Stomach (tissue), 9 donors: ENCODE measurements around the gene TMEM131. TPM values are rescaled to one million over a fixed set of nuclear protein-coding genes. Genes with fewer than 3 reads are reported as not detected.

Source experiments
- DNase-seq, 2 donors: peaks; one replicate each; pipeline versions ENCODE4 v3.0.0 to v3.0.0-alpha.2; 2013 to 2019
- H3K27ac ChIP-seq, 5 donors: fragments of 200-600 bp in 4 of 5; sonication (generic) in 4 of 5; one replicate each; pipeline ENCODE4 v1.5.1; 2013 to 2019; ENCODE audit warnings: mild to moderate bottlenecking in 1 of 5, moderate library complexity in 1 of 5
- H3K27me3 ChIP-seq, 3 donors: fragments of 200-600 bp; sonication (generic); one replicate each; pipeline ENCODE4 v1.5.1; 2017 to 2019; ENCODE audit warnings: mixed run types in 1 of 3
- H3K36me3 ChIP-seq, 4 donors: fragments of 200-600 bp; sonication (generic); 1 replicate in 3 of 4; 2 replicates in 1 of 4; pipeline ENCODE4 v1.5.1; 2016 to 2019
- H3K4me1 ChIP-seq, 4 donors: fragments of 200-600 bp; sonication (generic); one replicate each; pipeline ENCODE4 v1.5.1; 2016 to 2019
- H3K4me3 ChIP-seq, 4 donors: fragments of 200-600 bp; sonication (generic) in 3 of 4; one replicate each; pipeline ENCODE4 v1.5.1; 2016 to 2019; ENCODE audit warnings: mild to moderate bottlenecking in 1 of 4
- H3K9me3 ChIP-seq, 4 donors: fragments of 200-600 bp; sonication (generic); one replicate each; pipeline ENCODE4 v1.5.1; 2016 to 2019
- EP300 ChIP-seq: sonication (generic); formaldehyde crosslinking; IDR thresholded peaks from one replicate; pipeline ENCODE4 v1.6.1; 2017; ENCODE audit warnings: antibody characterized with exemption
- POLR2A ChIP-seq, 4 donors: fragments of 450-650 bp; IDR thresholded peaks; one replicate each; pipeline ENCODE4 v1.6.1; 2016; ENCODE audit warnings: antibody characterized with exemption in 4 of 4, control low read depth in 2 of 4, mild to moderate bottlenecking in 1 of 4, moderate library complexity in 1 of 4
- POLR2AphosphoS5 ChIP-seq, 3 donors: sonication (generic); formaldehyde crosslinking; IDR thresholded peaks; one replicate each; pipeline ENCODE4 v1.6.1; 2016; ENCODE audit warnings: antibody characterized with exemption in 3 of 3
- WGBS, 5 donors: extraction: QIAGEN DNeasy Blood & Tissue Kit in 3 of 5; methylation state at CpG; one replicate each; pipeline versions ENCODE4 v1.1.5 to v1.1.7; 2013 to 2018; 5-methylcytosine and 5-hydroxymethylcytosine counted together
- intact Hi-C: fragments of 100-400 bp; cut with DNase I; formaldehyde crosslinking; loops from one replicate; pipeline ENCODE4 v1.15.1; 2023; ENCODE audit warnings: low total_unique reads
- polyA plus RNA-seq, 3 donors: library from polyadenylated mRNA; stranded (reverse); fragments of 200-250 nt; gene quantifications; one replicate each; pipeline ENCODE4 v1.2.3, GENCODE V29; 2013
- total RNA-seq, 5 donors: library from RNA; depleted of rRNA; stranded (reverse); fragments of >200 nt; gene quantifications; one replicate each; pipeline versions ENCODE4 v1.1.0 to v1.2.3, GENCODE V29; 2014 to 2016
- TF ChIP-seq, protein P1 (sequence below), 7 experiments: fragments of 450-650 bp in 4 of 7; fragments of 200-600 bp in 3 of 7; sonication (generic) in 3 of 7; IDR thresholded peaks; one replicate each; pipeline ENCODE4 v1.5.1; 2016 to 2019; ENCODE audit warnings: antibody characterized with exemption in 7 of 7, control low read depth in 2 of 7, mild to moderate bottlenecking in 1 of 7
- donor health status: healthy with polysubstance abuse.
- donor health status: Bipolar disorder and iron deficiency.
- donor health status: healthy.

TMEM131 gene
- total and polyA plus RNA-seq, 8 donors: 4.4 to 119 (median 43.1) TPM

DNA sequence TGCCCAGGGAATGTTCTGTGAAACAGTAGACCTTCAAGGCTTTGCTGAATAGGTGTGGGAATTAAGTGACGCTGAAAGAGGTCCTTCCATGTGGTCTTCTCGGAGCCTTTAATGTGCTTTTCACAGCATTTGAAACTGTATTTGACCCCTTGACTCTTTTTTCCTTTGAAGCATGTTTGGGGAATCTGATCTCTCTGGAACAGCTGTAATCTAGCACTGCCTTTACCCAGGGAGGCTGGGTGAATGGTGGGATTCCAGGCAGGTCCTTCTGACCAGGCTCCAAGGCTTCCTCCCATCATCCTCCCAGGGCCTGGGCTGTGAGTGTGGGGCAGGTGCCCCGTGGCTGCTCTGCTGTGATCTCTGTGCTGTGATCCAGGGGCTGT lies 278.1 kb downstream of the TMEM131 start:
- intact Hi-C loops: no loop called here
- H3K36me3 ChIP-seq: no peaks in the 10 kb centered on the region
- no peak for TF ChIP-seq POLR2AphosphoS5 (IDR thresholded peaks at IDR 0.05)
- TF ChIP-seq EP300: no peak
- no peak for TF ChIP-seq POLR2A (IDR thresholded peaks at IDR 0.05)
- TF ChIP-seq, protein P1, sequence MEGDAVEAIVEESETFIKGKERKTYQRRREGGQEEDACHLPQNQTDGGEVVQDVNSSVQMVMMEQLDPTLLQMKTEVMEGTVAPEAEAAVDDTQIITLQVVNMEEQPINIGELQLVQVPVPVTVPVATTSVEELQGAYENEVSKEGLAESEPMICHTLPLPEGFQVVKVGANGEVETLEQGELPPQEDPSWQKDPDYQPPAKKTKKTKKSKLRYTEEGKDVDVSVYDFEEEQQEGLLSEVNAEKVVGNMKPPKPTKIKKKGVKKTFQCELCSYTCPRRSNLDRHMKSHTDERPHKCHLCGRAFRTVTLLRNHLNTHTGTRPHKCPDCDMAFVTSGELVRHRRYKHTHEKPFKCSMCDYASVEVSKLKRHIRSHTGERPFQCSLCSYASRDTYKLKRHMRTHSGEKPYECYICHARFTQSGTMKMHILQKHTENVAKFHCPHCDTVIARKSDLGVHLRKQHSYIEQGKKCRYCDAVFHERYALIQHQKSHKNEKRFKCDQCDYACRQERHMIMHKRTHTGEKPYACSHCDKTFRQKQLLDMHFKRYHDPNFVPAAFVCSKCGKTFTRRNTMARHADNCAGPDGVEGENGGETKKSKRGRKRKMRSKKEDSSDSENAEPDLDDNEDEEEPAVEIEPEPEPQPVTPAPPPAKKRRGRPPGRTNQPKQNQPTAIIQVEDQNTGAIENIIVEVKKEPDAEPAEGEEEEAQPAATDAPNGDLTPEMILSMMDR (IDR thresholded peaks at IDR 0.05): no peak
- no peak overlapping the region for H3K27ac ChIP-seq
- H3K4me3 ChIP-seq: no peak overlapping the region
- WGBS, 5 donors: 45 to 69% (median 54%) methylated on average over 2 to 3 of the region's 3 CpGs
- H3K9me3 ChIP-seq: no peaks in the 10 kb centered on the region
- no peaks in the 10 kb centered on the region for H3K27me3 ChIP-seq
- no peak for DNase-seq
- H3K4me1 ChIP-seq: no peaks in the 10 kb centered on the region

DNA sequence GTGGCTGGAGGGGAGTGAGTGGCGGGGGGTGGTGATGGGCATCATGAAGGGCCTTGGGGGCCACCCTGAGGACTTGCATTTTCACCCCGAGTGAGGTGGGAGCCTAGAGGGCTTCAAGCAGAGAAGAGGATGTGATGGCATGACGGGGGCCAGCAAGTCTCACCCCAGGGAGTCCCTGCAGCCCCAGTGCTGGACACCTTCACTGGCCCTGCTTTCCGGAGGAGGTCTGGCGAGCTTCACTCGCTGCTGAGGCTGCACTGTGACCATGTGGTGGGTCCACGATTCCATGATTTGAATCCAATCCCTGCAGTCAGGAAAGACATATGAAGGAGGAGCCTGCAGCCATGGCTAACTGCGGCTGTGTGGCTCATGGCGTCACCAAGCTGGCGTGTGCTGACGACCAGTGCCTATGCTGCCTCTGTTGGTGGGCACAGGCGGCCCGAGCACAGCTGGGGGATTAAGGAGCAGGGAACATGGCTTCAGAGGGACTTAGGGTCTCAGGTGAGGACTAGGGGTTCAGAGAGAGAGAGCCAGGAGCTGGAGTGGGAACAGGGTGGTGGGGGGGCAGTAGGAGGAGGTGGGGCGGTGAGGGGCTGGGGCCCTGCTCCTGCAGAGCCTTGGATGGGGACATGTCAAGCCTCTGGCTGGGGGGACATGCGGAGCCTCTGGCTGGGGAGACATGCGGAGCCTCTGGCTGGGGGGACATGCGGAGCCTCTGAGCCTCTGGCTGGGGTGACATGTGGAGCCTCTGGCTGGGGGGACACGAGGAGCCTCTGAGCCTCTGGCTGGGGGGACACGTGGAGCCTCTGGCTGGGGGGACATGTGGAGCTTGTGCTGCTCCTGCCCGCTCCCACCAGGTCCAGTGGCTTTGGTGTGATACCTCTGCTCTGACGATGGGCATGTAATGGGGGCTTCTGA lies 278.8 kb downstream of the TMEM131 start:
- WGBS, 5 donors: 80 to 87% (median 83%) methylated on average over 19 to 21 of the region's 21 CpGs
- H3K27ac ChIP-seq: no peak overlapping the region
- H3K27me3 ChIP-seq: no peaks in the 10 kb centered on the region
- H3K36me3 ChIP-seq: no peaks in the 10 kb centered on the region
- no peak overlapping the region for H3K4me3 ChIP-seq
- intact Hi-C loops: no loop called here
- no peak for DNase-seq
- TF ChIP-seq POLR2AphosphoS5 (IDR thresholded peaks at IDR 0.05) (no peak), EP300 (no peak), POLR2A (IDR thresholded peaks at IDR 0.05) (no peak)
- TF ChIP-seq, protein P1 (IDR thresholded peaks at IDR 0.05): no peak
- H3K9me3 ChIP-seq: no peaks in the 10 kb centered on the region
- H3K4me1 ChIP-seq: no peaks in the 10 kb centered on the region

DNA sequence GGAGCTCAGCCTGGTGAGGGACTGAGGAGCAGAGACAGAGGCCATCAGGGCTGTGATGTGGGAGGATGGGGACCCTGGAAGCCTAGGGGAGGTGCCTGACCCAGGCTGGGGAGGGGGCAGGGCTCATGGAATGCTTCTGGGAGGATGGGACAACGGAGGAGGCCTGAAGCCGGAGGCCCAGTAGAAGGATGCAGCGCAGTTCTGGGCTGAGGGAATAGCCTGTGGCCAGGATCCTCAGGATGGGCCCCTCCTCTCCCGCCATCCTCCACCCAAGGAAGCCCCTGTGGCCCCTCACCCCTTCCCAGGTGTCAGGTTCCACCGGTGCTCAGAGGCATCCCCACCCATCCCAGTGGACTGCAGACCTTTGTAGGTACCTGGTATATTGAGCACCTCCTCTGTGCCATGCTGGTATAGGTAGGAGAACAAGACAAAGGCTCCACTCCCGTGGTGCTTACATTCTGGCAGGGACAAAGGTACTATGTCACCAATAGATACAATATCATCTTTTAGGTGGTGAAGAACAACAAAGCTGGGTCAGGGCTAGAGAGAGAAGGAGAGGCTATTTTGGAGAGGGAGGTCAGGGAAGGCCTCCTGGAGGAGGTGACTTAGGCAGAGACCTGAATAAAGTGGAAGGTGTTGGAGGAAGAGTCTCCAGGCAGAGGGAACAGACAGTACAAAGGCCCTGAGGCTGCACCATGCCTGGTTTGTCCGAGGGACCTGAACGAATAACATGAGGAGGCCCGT lies 279.6 kb downstream of the TMEM131 start:
- DNase-seq: no peak
- 73 to 84% (median 79%) methylated on average over 9 of the region's 9 CpGs for WGBS, 5 donors
- Histone ChIP-seq H3K27me3 (peaks cover 0 to 7% (median 0%) of the 10 kb centered on the region in 3 donors), H3K27ac (no peak overlapping the region), H3K9me3 (no peaks in the 10 kb centered on the region), H3K36me3 (no peaks in the 10 kb centered on the region), H3K4me3 (no peak overlapping the region), H3K4me1 (no peaks in the 10 kb centered on the region)
- intact Hi-C loops: no loop called here
- TF ChIP-seq EP300 (no peak), POLR2A (IDR thresholded peaks at IDR 0.05) (no peak), POLR2AphosphoS5 (IDR thresholded peaks at IDR 0.05) (no peak)
- TF ChIP-seq, protein P1 (IDR thresholded peaks at IDR 0.05): no peak

DNA sequence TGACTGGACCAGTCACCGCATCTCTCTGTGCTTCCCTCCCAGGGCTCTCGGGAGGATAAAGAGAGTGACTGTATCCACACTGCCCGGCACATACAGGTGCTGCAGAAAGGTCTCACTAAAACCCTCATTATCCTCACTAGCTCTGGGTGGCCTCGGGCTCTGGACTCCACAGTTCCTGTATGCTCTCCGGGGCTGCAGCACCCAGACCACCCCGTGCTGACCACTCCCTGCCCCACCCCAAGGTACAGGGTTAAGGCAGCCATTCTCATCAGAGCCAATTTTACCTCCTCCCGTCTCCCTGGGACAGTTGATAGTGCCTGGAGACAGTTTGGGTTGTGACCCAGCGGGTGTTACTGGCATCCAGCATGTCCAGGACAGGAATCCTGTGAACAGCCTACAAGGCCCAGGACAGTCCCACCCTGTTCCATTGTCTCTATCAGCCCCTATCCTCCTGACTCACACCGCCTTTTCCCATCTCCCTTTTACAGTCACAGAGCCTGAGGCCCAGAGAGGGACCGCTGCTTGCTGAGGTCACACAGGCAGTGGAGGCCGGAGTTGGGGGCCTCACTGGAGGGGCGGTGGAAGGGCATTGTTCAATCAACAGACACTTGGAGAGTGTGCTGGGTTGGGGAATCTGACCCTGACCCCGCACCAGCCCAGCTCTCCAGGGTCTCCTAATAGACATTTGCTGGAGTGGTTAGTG lies 280.6 kb downstream of the TMEM131 start:
- 72 to 87% (median 81%) methylated on average over 12 to 13 of the region's 13 CpGs for whole genome bisulfite sequencing, 5 donors
- no peak for DNase-seq
- H3K9me3 ChIP-seq: no peaks in the 10 kb centered on the region
- intact Hi-C loops: no loop called here
- TF ChIP-seq POLR2A (IDR thresholded peaks at IDR 0.05) (no peak), POLR2AphosphoS5 (IDR thresholded peaks at IDR 0.05) (no peak), EP300 (no peak)
- TF ChIP-seq, protein P1 (IDR thresholded peaks at IDR 0.05): no peak
- H3K4me3 ChIP-seq: peak overlapping the region in 1 of 4 donors; percentile 19
- peak overlapping the region in 1 of 5 donors; percentile 4 for H3K27ac ChIP-seq
- no peaks in the 10 kb centered on the region for H3K36me3 ChIP-seq
- peaks cover 0 to 10% (median 0%) of the 10 kb centered on the region in 3 donors for H3K27me3 ChIP-seq
- no peaks in the 10 kb centered on the region for H3K4me1 ChIP-seq
